ENCODE data around the gene ANKRD53.
"Not testable (repeated sequence)": the region's sequence is repeated elsewhere in the genome, so short reads cannot be mapped to it uniquely, and the experiment has no call there.

Gene ANKRD53

GRCh38 chr2:71019989-71020388, 41.6 kb downstream of the ANKRD53 start:
- DNase-seq, result not testable (repeated sequence)

- DNase-seq, result not testable (repeated sequence)
These were observed 43.0 kb downstream of the ANKRD53 start for GRCh38 chr2:71021394-71021793.

- peak; percentile 50 for DNase-seq
These were observed 45.3 kb downstream of the ANKRD53 start for GRCh38 chr2:71023553-71024243.

Data from activated CD4-positive, CD25-positive, alpha-beta regulatory T cell treated with anti-CD3 and anti-CD28 coated beads, Interleukin-2, amount 50 U/mL, for 72 hours (primary cell).